Trophoblast cell (in vitro differentiated cells and primary cell): ENCODE results near the gene TUBB6.

ENCODE experiments used
- DNase-seq, 2 donors: peaks; one replicate each; pipeline ENCODE4 v3.0.0-alpha.2; 2016
- H2AFZ ChIP-seq: 2 replicates; pipeline ENCODE4 v1.6.1; 2013; ENCODE audit warnings: low read length, moderate library complexity, mild to moderate bottlenecking; ENCODE audit not compliant: insufficient read depth, poor library complexity
- H2AK5ac ChIP-seq: 2 replicates; pipeline ENCODE4 v1.6.1; 2013; ENCODE audit warnings: mild to moderate bottlenecking, low read length
- H2BK120ac ChIP-seq: 2 replicates; pipeline ENCODE4 v1.6.1; 2013; ENCODE audit warnings: low read length, mild to moderate bottlenecking, moderate library complexity; ENCODE audit not compliant: insufficient read depth, poor library complexity
- H2BK12ac ChIP-seq: 2 replicates; pipeline ENCODE4 v1.6.1; 2013; ENCODE audit warnings: mild to moderate bottlenecking, low read length, moderate library complexity
- H2BK5ac ChIP-seq: 2 replicates; pipeline ENCODE4 v1.6.1; 2013; ENCODE audit warnings: low read length, low read depth, moderate library complexity, mild to moderate bottlenecking; ENCODE audit not compliant: poor library complexity
- H3K14ac ChIP-seq: 2 replicates; pipeline ENCODE4 v1.6.1; 2013; ENCODE audit warnings: mild to moderate bottlenecking, low read length
- H3K18ac ChIP-seq: 2 replicates; pipeline ENCODE4 v1.6.1; 2013; ENCODE audit warnings: mild to moderate bottlenecking, low read length
- H3K23ac ChIP-seq: 2 replicates; pipeline ENCODE4 v1.6.1; 2013; ENCODE audit warnings: low read length
- H3K27ac ChIP-seq: 2 replicates; pipeline ENCODE4 v1.5.1; 2013; ENCODE audit warnings: low read depth, mild to moderate bottlenecking, inconsistent platforms, low read length, moderate library complexity
- H3K27me3 ChIP-seq: 2 replicates; pipeline ENCODE4 v1.6.1; 2013; ENCODE audit warnings: inconsistent platforms, mild to moderate bottlenecking, low read length, moderate library complexity; ENCODE audit not compliant: insufficient read depth
- H3K36me3 ChIP-seq, 2 experiments: 1 replicate in 1 of 2; 2 replicates in 1 of 2; pipeline ENCODE4 v1.6.1; 2013; ENCODE audit warnings: low read length in 2 of 2, mild to moderate bottlenecking in 2 of 2, moderate library complexity in 1 of 2; ENCODE audit not compliant: insufficient read depth in 2 of 2, control insufficient read depth in 1 of 2
- H3K4ac ChIP-seq: 2 replicates; pipeline ENCODE4 v1.6.1; 2013; ENCODE audit warnings: low read depth, mild to moderate bottlenecking, low read length, moderate library complexity
- H3K4me1 ChIP-seq, 2 experiments: 1 replicate in 1 of 2; 2 replicates in 1 of 2; pipeline ENCODE4 v1.6.1; 2013; ENCODE audit warnings: low read length in 2 of 2, mild to moderate bottlenecking in 2 of 2, moderate library complexity in 1 of 2; ENCODE audit not compliant: insufficient read depth in 2 of 2, control insufficient read depth in 1 of 2
- H3K4me2 ChIP-seq: 2 replicates; pipeline ENCODE4 v1.6.1; 2013; ENCODE audit warnings: inconsistent platforms, mild to moderate bottlenecking, low read length, moderate library complexity
- H3K4me3 ChIP-seq: 2 replicates; pipeline ENCODE4 v1.5.1; 2013; ENCODE audit warnings: mild to moderate bottlenecking, low read depth, low read length, inconsistent platforms
- H3K79me1 ChIP-seq: one replicate; pipeline ENCODE4 v1.6.1; 2013; ENCODE audit warnings: low read length
- H3K79me2 ChIP-seq: 2 replicates; pipeline ENCODE4 v1.6.1; 2013; ENCODE audit warnings: low read length, mild to moderate bottlenecking; ENCODE audit not compliant: control insufficient read depth, insufficient read depth, poor library complexity
- H3K9ac ChIP-seq: 2 replicates; pipeline ENCODE4 v1.6.1; 2013; ENCODE audit warnings: mild to moderate bottlenecking, low read length
- H3K9me3 ChIP-seq: 2 replicates; pipeline ENCODE4 v1.6.1; 2013; ENCODE audit warnings: low read depth, mild to moderate bottlenecking, control low read depth, inconsistent platforms, low read length; ENCODE audit not compliant: insufficient read depth
- H4K12ac ChIP-seq: 2 replicates; pipeline ENCODE4 v1.6.1; 2013; ENCODE audit warnings: low read depth, mild to moderate bottlenecking, low read length, moderate library complexity
- H4K8ac ChIP-seq: 2 replicates; pipeline ENCODE4 v1.6.1; 2013; ENCODE audit warnings: low read depth, mild to moderate bottlenecking, low read length, moderate library complexity
- H4K91ac ChIP-seq: one replicate; pipeline ENCODE4 v1.6.1; 2013; ENCODE audit warnings: low read depth, mild to moderate bottlenecking, low read length, moderate library complexity
- WGBS: extraction: QIAGEN DNeasy Blood & Tissue Kit; methylation state at CpG from one replicate; pipeline ENCODE4 v1.1.7; 2013; ENCODE audit warnings: missing lambda C conversion rate; ENCODE audit not compliant: insufficient read length, insufficient coverage; ENCODE audit errors: extremely low coverage; 5-methylcytosine and 5-hydroxymethylcytosine counted together

Gene TUBB6

DNA sequence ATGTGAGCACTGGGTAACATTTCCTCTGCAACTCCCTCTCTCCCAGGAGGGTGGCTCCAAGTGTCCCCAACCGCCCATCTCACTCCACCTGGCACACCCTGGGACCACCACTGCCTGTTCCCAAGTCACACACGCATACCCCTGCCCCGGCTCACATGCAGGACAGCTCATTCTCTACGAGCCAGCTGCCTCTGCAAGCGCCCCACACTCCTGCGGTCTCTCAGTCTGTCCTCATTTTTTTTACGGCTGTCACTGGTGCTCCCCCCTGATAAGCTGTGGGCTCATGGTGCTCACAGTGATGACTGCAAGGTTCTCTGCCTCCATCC is 38.2 kb downstream of the TUBB6 start:
- Histone ChIP-seq H3K23ac (no peak overlapping the region), H3K18ac (no peak overlapping the region), H3K27ac (no peak overlapping the region)

DNA sequence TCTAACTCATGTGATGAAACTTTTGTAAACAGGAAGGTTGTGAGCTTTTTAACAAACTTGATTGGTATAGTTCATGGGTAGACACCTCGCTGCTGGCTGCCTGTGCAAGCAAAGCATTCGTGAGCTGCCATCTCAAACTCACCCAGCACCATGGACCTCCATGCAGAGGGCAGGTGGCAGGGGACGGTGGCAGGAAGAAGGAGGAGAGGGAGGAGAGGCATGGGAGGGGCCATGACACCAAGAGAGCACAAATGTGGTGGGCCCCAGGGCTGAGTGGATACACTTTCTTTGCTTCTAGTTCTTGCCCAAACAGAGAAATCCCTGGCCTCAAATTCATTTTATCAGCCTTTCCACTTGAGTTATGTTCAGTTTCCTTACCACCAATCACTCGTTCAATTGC is 39.9 kb downstream of the TUBB6 start:
- no CpG with 5 or more reads among the region's 4 CpGs for WGBS

More for the DNA sequence above, 38.2 kb downstream of the TUBB6 start:
- no peak overlapping the region for H3K4ac ChIP-seq
- H2AK5ac ChIP-seq, result no peak overlapping the region
- no peak overlapping the region for H2AFZ ChIP-seq
- no peaks in the 10 kb centered on the region for H3K9me3 ChIP-seq
- H4K12ac ChIP-seq, result no peak overlapping the region
- no peak overlapping the region for H3K4me3 ChIP-seq
- H3K9ac ChIP-seq, result no peak overlapping the region
- no peak for DNase-seq
- WGBS, result no CpG with 5 or more reads among the region's 7 CpGs
- no peaks in the 10 kb centered on the region for H3K4me1 ChIP-seq
- no peak overlapping the region for H2BK5ac ChIP-seq
- no peaks in the 10 kb centered on the region for H3K27me3 ChIP-seq
- no peaks in the 10 kb centered on the region for H3K79me2 ChIP-seq
- peaks cover 37 to 51% of the 10 kb centered on the region in 2 experiments for H3K36me3 ChIP-seq
- no peak overlapping the region for H4K8ac ChIP-seq
- H4K91ac ChIP-seq, result no peak overlapping the region
- H3K14ac ChIP-seq, result no peak overlapping the region
- no peaks in the 10 kb centered on the region for H3K79me1 ChIP-seq
- no peak overlapping the region for H3K4me2 ChIP-seq
- no peak overlapping the region for H2BK120ac ChIP-seq
- H2BK12ac ChIP-seq, result no peak overlapping the region

DNA sequence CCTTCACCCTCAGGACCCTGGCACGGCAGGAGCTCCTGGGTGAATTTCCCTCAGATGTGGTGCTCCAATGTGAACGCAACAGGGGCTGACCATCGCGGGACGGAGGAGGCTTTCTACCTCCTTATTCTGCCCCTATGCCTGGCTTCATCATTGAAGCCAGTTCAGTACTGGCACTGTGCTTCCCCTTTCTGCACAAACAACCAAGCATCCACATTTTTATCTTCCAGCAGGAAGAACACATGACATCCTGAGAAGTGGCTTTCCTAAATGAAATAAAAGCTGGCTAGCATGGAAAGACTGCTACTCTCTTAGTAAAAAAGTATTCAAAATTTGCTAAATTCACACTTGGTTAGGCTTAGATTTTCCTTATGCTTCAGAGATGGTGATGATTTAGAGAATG is 44.1 kb downstream of the TUBB6 start:
- no peak overlapping the region for H3K27ac ChIP-seq
- H2AFZ ChIP-seq, result no peak overlapping the region
- no peak overlapping the region for H3K18ac ChIP-seq
- no peak overlapping the region for H3K4me2 ChIP-seq
- no peaks in the 10 kb centered on the region for H3K79me2 ChIP-seq
- peaks cover 33 to 43% of the 10 kb centered on the region in 2 experiments for H3K36me3 ChIP-seq
- H3K14ac ChIP-seq, result no peak overlapping the region
- no peaks in the 10 kb centered on the region for H3K4me1 ChIP-seq
- no peak overlapping the region for H3K23ac ChIP-seq
- H3K9me3 ChIP-seq, result no peaks in the 10 kb centered on the region
- no CpG with 5 or more reads among the region's 5 CpGs for WGBS
- H3K4me3 ChIP-seq, result no peak overlapping the region
- no peak overlapping the region for H4K12ac ChIP-seq
- H2BK5ac ChIP-seq, result no peak overlapping the region
- DNase-seq, result no peak
- no peaks in the 10 kb centered on the region for H3K27me3 ChIP-seq
- H4K8ac ChIP-seq, result no peak overlapping the region
- H2AK5ac ChIP-seq, result no peak overlapping the region
- no peak overlapping the region for H4K91ac ChIP-seq
- H2BK12ac ChIP-seq, result no peak overlapping the region
- no peak overlapping the region for H3K9ac ChIP-seq
- no peak overlapping the region for H2BK120ac ChIP-seq
- no peaks in the 10 kb centered on the region for H3K79me1 ChIP-seq
- H3K4ac ChIP-seq, result no peak overlapping the region

More for the DNA sequence above, 39.9 kb downstream of the TUBB6 start:
- Histone ChIP-seq H3K79me2 (no peaks in the 10 kb centered on the region), H4K12ac (no peak overlapping the region), H3K4me3 (no peak overlapping the region), H3K18ac (no peak overlapping the region), H2AK5ac (no peak overlapping the region), H3K9me3 (no peaks in the 10 kb centered on the region), H3K27me3 (no peaks in the 10 kb centered on the region), H4K8ac (no peak overlapping the region), H2BK120ac (no peak overlapping the region), H3K9ac (peak overlapping the region; percentile 70), H3K27ac (no peak overlapping the region), H4K91ac (no peak overlapping the region), H3K23ac (no peak overlapping the region), H3K4me2 (no peak overlapping the region), H3K4me1 (no peaks in the 10 kb centered on the region), H2BK12ac (no peak overlapping the region), H3K79me1 (no peaks in the 10 kb centered on the region), H3K36me3 (peaks cover 44 to 54% of the 10 kb centered on the region in 2 experiments), H3K14ac (no peak overlapping the region), H3K4ac (no peak overlapping the region), H2BK5ac (no peak overlapping the region), H2AFZ (no peak overlapping the region)
- no peak for DNase-seq

DNA sequence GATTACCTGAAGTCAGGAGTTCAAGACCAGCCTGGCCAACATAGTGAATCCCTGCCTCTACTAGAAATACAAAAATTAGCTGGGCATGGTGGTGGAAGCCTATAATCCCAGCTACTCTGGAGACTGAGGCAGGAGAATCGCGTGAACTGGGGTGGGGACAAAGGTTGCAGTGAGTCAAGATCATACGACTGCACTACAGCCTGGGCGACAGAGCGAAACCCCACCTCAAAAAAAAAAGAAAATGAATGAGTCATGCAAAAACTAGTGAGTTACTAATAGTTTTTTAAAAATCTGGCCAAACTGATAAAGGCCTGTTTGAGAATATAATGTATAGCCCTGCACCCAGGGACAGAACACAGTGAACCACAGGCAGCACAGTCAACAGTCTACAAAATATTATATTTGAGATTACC is 51.5 kb downstream of the TUBB6 start:
- H3K27me3 ChIP-seq, result no peaks in the 10 kb centered on the region
- no peak overlapping the region for H2AK5ac ChIP-seq
- H3K14ac ChIP-seq, result no peak overlapping the region
- no peaks in the 10 kb centered on the region for H3K4me1 ChIP-seq
- DNase-seq, result no peak
- H2AFZ ChIP-seq, result no peak overlapping the region
- no peak overlapping the region for H2BK5ac ChIP-seq
- H3K27ac ChIP-seq, result no peak overlapping the region
- H4K8ac ChIP-seq, result no peak overlapping the region
- H3K18ac ChIP-seq, result no peak overlapping the region
- no peaks in the 10 kb centered on the region for H3K79me2 ChIP-seq
- no peak overlapping the region for H3K4me2 ChIP-seq
- peaks cover 2% of the 10 kb centered on the region for H3K9me3 ChIP-seq
- H4K91ac ChIP-seq, result no peak overlapping the region
- H2BK12ac ChIP-seq, result no peak overlapping the region
- H3K4ac ChIP-seq, result no peak overlapping the region
- no peak overlapping the region for H3K4me3 ChIP-seq
- no peak overlapping the region for H3K23ac ChIP-seq
- peaks cover 26 to 44% of the 10 kb centered on the region in 2 experiments for H3K36me3 ChIP-seq
- no peak overlapping the region for H2BK120ac ChIP-seq
- H3K79me1 ChIP-seq, result no peaks in the 10 kb centered on the region
- no peak overlapping the region for H3K9ac ChIP-seq
- no CpG with 5 or more reads among the region's 5 CpGs for WGBS
- H4K12ac ChIP-seq, result no peak overlapping the region
